ENCODE results near the gene KIF18B. TPM values are rescaled to one million over a fixed set of nuclear protein-coding genes. Genes with fewer than 3 reads are reported as not detected.
A peak's percentile ranks its signal among the peaks of the same experiment; 100 is the strongest.

Gene KIF18B
- total and polyA plus RNA-seq, 2 of the 8 experiments (the other 6 are each of a cell fraction or from before 2014, with no cell fraction given), result 39.0 to 59.4 TPM

- TF ChIP-seq KDM1A (IDR thresholded peaks at IDR 0.05; ENCODE audit: borderline replicate concordance, low read length), result no peak
- TF ChIP-seq BRCA1 (IDR thresholded peaks at IDR 0.05; ENCODE audit: low read depth, low read length), result no peak
- no peak for TF ChIP-seq RFX5 (IDR thresholded peaks at IDR 0.05; ENCODE audit: borderline replicate concordance, low read depth, low read length)
- TF ChIP-seq E2F6 (IDR thresholded peaks at IDR 0.05), result peak; percentile 73
- TF ChIP-seq CREB1 (IDR thresholded peaks at IDR 0.05), result peak; percentile 98
- TF ChIP-seq ATF3 (IDR thresholded peaks at IDR 0.05; ENCODE audit: insufficient read depth, low read depth, low read length), result peak; percentile 91
- peak; percentile 99 for TF ChIP-seq KDM4A (IDR thresholded peaks at IDR 0.05; ENCODE audit: low read depth, low read length, severe bottlenecking)
- TF ChIP-seq GABPA (IDR thresholded peaks at IDR 0.05; ENCODE audit: borderline replicate concordance, insufficient read depth, low read length), result 0 out of 2 replicates have a peak, but pooled peaks have one; percentile 45
- TF ChIP-seq CEBPB (IDR thresholded peaks at IDR 0.05; ENCODE audit: low read depth, low read length), result no peak
- no peak for TF ChIP-seq HDAC6 (IDR thresholded peaks at IDR 0.05; ENCODE audit: low read depth, low read length)
- no peak for TF ChIP-seq SP2 (IDR thresholded peaks at IDR 0.05; ENCODE audit: low read length)
- TF ChIP-seq YY1 (IDR thresholded peaks at IDR 0.05; ENCODE audit: low read depth, low read length), result no peak
- TF ChIP-seq EGR1 (IDR thresholded peaks at IDR 0.05; ENCODE audit: borderline replicate concordance, low read depth, low read length), result no peak
- TF ChIP-seq JUN (IDR thresholded peaks at IDR 0.05; ENCODE audit: low read depth, low read length), result no peak
- TF ChIP-seq POU5F1 (IDR thresholded peaks at IDR 0.05; ENCODE audit: low read depth, low read length), result no peak
- no peak for TF ChIP-seq TEAD4 (IDR thresholded peaks at IDR 0.05; ENCODE audit: low read depth, low read length)
- TF ChIP-seq SAP30 (IDR thresholded peaks at IDR 0.05; ENCODE audit: insufficient read depth, insufficient replicate concordance, low read length), result peak; percentile 47
- peak; percentile 79 for TF ChIP-seq GTF2F1 (IDR thresholded peaks at IDR 0.05; ENCODE audit: borderline replicate concordance, low read depth, low read length)
- TF ChIP-seq, protein P1, sequence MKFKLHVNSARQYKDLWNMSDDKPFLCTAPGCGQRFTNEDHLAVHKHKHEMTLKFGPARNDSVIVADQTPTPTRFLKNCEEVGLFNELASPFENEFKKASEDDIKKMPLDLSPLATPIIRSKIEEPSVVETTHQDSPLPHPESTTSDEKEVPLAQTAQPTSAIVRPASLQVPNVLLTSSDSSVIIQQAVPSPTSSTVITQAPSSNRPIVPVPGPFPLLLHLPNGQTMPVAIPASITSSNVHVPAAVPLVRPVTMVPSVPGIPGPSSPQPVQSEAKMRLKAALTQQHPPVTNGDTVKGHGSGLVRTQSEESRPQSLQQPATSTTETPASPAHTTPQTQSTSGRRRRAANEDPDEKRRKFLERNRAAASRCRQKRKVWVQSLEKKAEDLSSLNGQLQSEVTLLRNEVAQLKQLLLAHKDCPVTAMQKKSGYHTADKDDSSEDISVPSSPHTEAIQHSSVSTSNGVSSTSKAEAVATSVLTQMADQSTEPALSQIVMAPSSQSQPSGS (IDR thresholded peaks at IDR 0.05; ENCODE audit: low read length), result no peak
- TF ChIP-seq EP300 (IDR thresholded peaks at IDR 0.05; ENCODE audit: borderline replicate concordance in 1 of 2, low read depth in 2 of 2, low read length in 2 of 2), result 0 out of 3 replicates have a peak, but pooled peaks of 1 of the 2 experiments have one; percentile 43
- TF ChIP-seq TBP (IDR thresholded peaks at IDR 0.05; ENCODE audit: low read depth, low read length), result peak; percentile 89
- peak; percentile 95 for TF ChIP-seq TAF1 (IDR thresholded peaks at IDR 0.05; ENCODE audit: low read depth, low read length)
Observed at GRCh38 chr17:44899074-44899782, 48.3 kb downstream of the KIF18B start, which contains the start of gene EFTUD2 (continued).
